Endothelial cell of umbilical vein (primary cell): ENCODE measurements around the gene GBE1. TPM values are rescaled to one million over a fixed set of nuclear protein-coding genes. Genes with fewer than 3 reads are reported as not detected.

ENCODE experiments used
- BruUV-seq: library from RNA; stranded (reverse); fragments of 400-500 nt; replicated peaks from 2 replicates; lab custom pipeline; 2021; lab: Mats Ljungman, UMichigan
- CTCF ChIA-PET: fragments of 300-600, 350-600 bp; sonication (Branson Sonifier 250); formaldehyde crosslinking; loops from one replicate; lab custom pipeline; 2021; ENCODE audit warnings: antibody characterized with exemption, inconsistent platforms; lab: Charles Lee
- POLR2A ChIA-PET: fragments of 300-600, 350-600 bp; sonication (Branson Sonifier 250); formaldehyde crosslinking; loops from one replicate; lab custom pipeline; 2021; ENCODE audit warnings: antibody characterized with exemption, inconsistent platforms; lab: Charles Lee
- DNase-seq: peaks from one replicate; pipeline ENCODE4 v3.0.0-alpha.2; 2011; ENCODE audit warnings: low read depth, low spot score
- FAIRE-seq: peaks from 2 replicates; lab custom pipeline; 2011; peaks lifted over from hg19 to GRCh38; lab: Jason Lieb, UNC
- H2AFZ ChIP-seq: 2 replicates; pipeline ENCODE4 v1.6.0; 2012; ENCODE audit warnings: low read depth, low read length, control low read depth, inconsistent platforms
- H3K27ac ChIP-seq: 2 replicates; pipeline ENCODE4 v1.5.1; 2011; ENCODE audit warnings: low read depth, mild to moderate bottlenecking, control low read depth, low read length, moderate library complexity; ENCODE audit not compliant: insufficient read depth
- H3K27me3 ChIP-seq, 2 experiments: 2 replicates each; pipeline versions ENCODE4 v1.6.0 to v1.6.1; 2011; ENCODE audit warnings: low read length in 2 of 2, mixed read lengths in 1 of 2; ENCODE audit not compliant: control insufficient read depth in 2 of 2, insufficient read depth in 2 of 2
- H3K36me3 ChIP-seq, 2 experiments: 2 replicates in 1 of 2; 3 replicates in 1 of 2; pipeline ENCODE4 v1.5.1; 2011; ENCODE audit warnings: low read length in 2 of 2, mild to moderate bottlenecking in 1 of 2, moderate library complexity in 1 of 2; ENCODE audit not compliant: control insufficient read depth in 2 of 2, insufficient read depth in 2 of 2; ENCODE audit errors: extremely low read depth in 1 of 2
- H3K4me1 ChIP-seq: 3 replicates; pipeline ENCODE4 v1.5.1; 2011; ENCODE audit warnings: mild to moderate bottlenecking, low read length; ENCODE audit not compliant: control insufficient read depth, insufficient read depth; ENCODE audit errors: extremely low read depth
- H3K4me2 ChIP-seq: 2 replicates; pipeline ENCODE4 v1.6.1; 2011; ENCODE audit warnings: low read length, control low read depth, mixed read lengths; ENCODE audit not compliant: insufficient read depth
- H3K4me3 ChIP-seq, 3 experiments: fragments of 200-600 bp in 1 of 3; sonication (generic), shearing (Covaris generic) in 1 of 3; replicated peaks in 1 of 3; 2 replicates each; pipeline ENCODE4 v1.5.1; 2011 to 2016; ENCODE audit warnings: control low read depth in 3 of 3, low read length in 3 of 3, mild to moderate bottlenecking in 2 of 3, inconsistent platforms in 1 of 3, low read depth in 1 of 3, moderate library complexity in 1 of 3; ENCODE audit not compliant: insufficient read depth in 1 of 3
- H3K79me2 ChIP-seq: 2 replicates; pipeline ENCODE4 v1.6.0; 2012; ENCODE audit warnings: low read length, inconsistent platforms; ENCODE audit not compliant: control insufficient read depth, insufficient read depth
- H3K9ac ChIP-seq: replicated peaks from 2 replicates; pipeline ENCODE3; 2011; ENCODE audit warnings: low read length, control low read depth; ENCODE audit not compliant: insufficient read depth; ENCODE audit errors: extremely low read depth
- H3K9me1 ChIP-seq: replicated peaks from 3 replicates; pipeline ENCODE4 v1.6.0; 2011; ENCODE audit warnings: mild to moderate bottlenecking, low read length; ENCODE audit not compliant: control insufficient read depth, insufficient read depth; ENCODE audit errors: extremely low read depth
- H3K9me3 ChIP-seq: replicated peaks from 2 replicates; pipeline ENCODE4 v1.5.1; 2012; ENCODE audit warnings: low read length, inconsistent platforms; ENCODE audit not compliant: control insufficient read depth, insufficient read depth
- H4K20me1 ChIP-seq: replicated peaks from 2 replicates; pipeline ENCODE3; 2011; ENCODE audit warnings: mild to moderate bottlenecking, low read length; ENCODE audit not compliant: control insufficient read depth, insufficient read depth; ENCODE audit errors: extremely low read depth
- CTCF ChIP-seq, 2 donors: IDR thresholded peaks; 1 replicate in 1 of 2; 2 replicates in 1 of 2; pipeline ENCODE4 v1.5.1; 2011; ENCODE audit warnings: low read length in 2 of 2, mild to moderate bottlenecking in 2 of 2, moderate library complexity in 2 of 2, control low read depth in 1 of 2, inconsistent platforms in 1 of 2, low read depth in 1 of 2; ENCODE audit not compliant: insufficient read depth in 1 of 2; ENCODE audit errors: extremely low read depth in 1 of 2
- EZH2 ChIP-seq: IDR thresholded peaks from 2 replicates; pipeline ENCODE4 v1.6.1; 2012; ENCODE audit warnings: borderline replicate concordance, low read depth, mild to moderate bottlenecking, moderate library complexity, low read length, inconsistent platforms; ENCODE audit not compliant: severe bottlenecking
- FOS ChIP-seq: IDR thresholded peaks from 2 replicates; pipeline ENCODE4 v1.6.1; 2011; ENCODE audit warnings: mild to moderate bottlenecking, low read length, moderate library complexity, borderline replicate concordance; ENCODE audit not compliant: insufficient read depth
- GATA2 ChIP-seq: IDR thresholded peaks from 2 replicates; pipeline ENCODE4 v1.7.0; 2011; ENCODE audit warnings: low read depth, mild to moderate bottlenecking, moderate library complexity, mixed read lengths, low read length; ENCODE audit not compliant: insufficient read length, insufficient read depth
- JUN ChIP-seq: IDR thresholded peaks from 2 replicates; pipeline ENCODE4 v1.6.1; 2011; ENCODE audit warnings: borderline replicate concordance, low read depth; ENCODE audit not compliant: insufficient read length, insufficient read depth
- MAX ChIP-seq: IDR thresholded peaks from 2 replicates; pipeline ENCODE4 v1.6.1; 2011; ENCODE audit not compliant: insufficient read depth, insufficient read length
- MYC ChIP-seq: IDR thresholded peaks from one replicate; pipeline ENCODE4 v1.6.1; 2011; ENCODE audit warnings: mild to moderate bottlenecking, low read depth, low read length
- POLR2A ChIP-seq: IDR thresholded peaks from 2 replicates; pipeline ENCODE4 v1.6.1; 2012; ENCODE audit warnings: low read depth, mild to moderate bottlenecking, control low read depth, low read length
- POLR2AphosphoS5 ChIP-seq: IDR thresholded peaks from 2 replicates; pipeline ENCODE4 v1.6.1; 2012; ENCODE audit warnings: low read depth, mild to moderate bottlenecking, control low read depth, low read length, moderate library complexity; ENCODE audit not compliant: insufficient read depth
- dilution Hi-C: fragments of 300-500 bp; cut with MboI; formaldehyde crosslinking; loops from one replicate; pipeline ENCODE4 v1.15.0; 2019; ENCODE audit warnings: low sequenced_read_pairs; ENCODE audit not compliant: extremely low pct_ligation_motif_present
- intact Hi-C: fragments of 100-400 bp; cut with micrococcal nuclease; formaldehyde crosslinking; loops from one replicate; pipeline ENCODE4 v1.10.0; 2022
- polyA plus RNA-seq, 4 experiments: library from polyadenylated mRNA; depleted of rRNA in 3 of 4; stranded (reverse) in 3 of 4; unstranded in 1 of 4; fragments of >200 nt; gene quantifications; 2 replicates each; pipeline versions ENCODE4 v1.2.1 to v1.2.3, GENCODE V29; 2011 to 2012; ENCODE audit warnings: missing spikeins in 1 of 4
- total RNA-seq: library from RNA; stranded (reverse); gene quantifications from 2 replicates; pipeline ENCODE4 v1.2.3, GENCODE V29; 2021

The GBE1 gene
- total and polyA plus RNA-seq, 2 donors (not counting 3 experiments of a cell fraction or from before 2014, with no cell fraction given), result 35.9 to 110 TPM

- Histone ChIP-seq H3K4me2 (no peak overlapping the region), H3K27ac (no peak overlapping the region), H3K9me3 (no peaks in the 10 kb centered on the region), H3K9ac (no peak overlapping the region), H3K79me2 (peaks cover 64% of the 10 kb centered on the region), H3K27me3 (no peaks in the 10 kb centered on the region), H3K36me3 (no peaks in the 10 kb centered on the region), H2AFZ (no peak overlapping the region), H3K9me1 (no peaks in the 10 kb centered on the region), H3K4me1 (no peaks in the 10 kb centered on the region), H4K20me1 (no peaks in the 10 kb centered on the region), H3K4me3 (no peak overlapping the region)
- FAIRE-seq (no peak), DNase-seq (no peak)
- ChIA-PET POLR2A (no interaction called here), CTCF (interaction anchor here (3.9 kb wide), 1 partner anchor 10 kb away, joined by 12 read pairs; no protein-coding TSS in a partner anchor)
- TF ChIP-seq MAX (no peak), GATA2 (no peak), JUN (no peak), POLR2A (no peak), EZH2 (no peak), FOS (no peak), CTCF (IDR thresholded peaks at IDR 0.05; ENCODE audit: extremely low read depth in 1 of 2, insufficient read depth in 1 of 2, low read depth in 1 of 2, low read length in 2 of 2) (no peak), POLR2AphosphoS5 (no peak), MYC (no peak)
- BruUV-seq, result no TSS peak
- intact Hi-C loops (no loop called here), dilution Hi-C loops (no loop called here)
Observed at GRCh38 chr3:81734742-81735141, 26.7 kb downstream of the GBE1 start.
